ENCODE measurements around the gene CCDC71. TPM values are rescaled to one million over a fixed set of nuclear protein-coding genes. Genes with fewer than 3 reads are reported as not detected.

Gene CCDC71
- total RNA-seq, 4 donors from 2014 or later: 12.4 to 39.3 (median 37.5) TPM

DNA sequence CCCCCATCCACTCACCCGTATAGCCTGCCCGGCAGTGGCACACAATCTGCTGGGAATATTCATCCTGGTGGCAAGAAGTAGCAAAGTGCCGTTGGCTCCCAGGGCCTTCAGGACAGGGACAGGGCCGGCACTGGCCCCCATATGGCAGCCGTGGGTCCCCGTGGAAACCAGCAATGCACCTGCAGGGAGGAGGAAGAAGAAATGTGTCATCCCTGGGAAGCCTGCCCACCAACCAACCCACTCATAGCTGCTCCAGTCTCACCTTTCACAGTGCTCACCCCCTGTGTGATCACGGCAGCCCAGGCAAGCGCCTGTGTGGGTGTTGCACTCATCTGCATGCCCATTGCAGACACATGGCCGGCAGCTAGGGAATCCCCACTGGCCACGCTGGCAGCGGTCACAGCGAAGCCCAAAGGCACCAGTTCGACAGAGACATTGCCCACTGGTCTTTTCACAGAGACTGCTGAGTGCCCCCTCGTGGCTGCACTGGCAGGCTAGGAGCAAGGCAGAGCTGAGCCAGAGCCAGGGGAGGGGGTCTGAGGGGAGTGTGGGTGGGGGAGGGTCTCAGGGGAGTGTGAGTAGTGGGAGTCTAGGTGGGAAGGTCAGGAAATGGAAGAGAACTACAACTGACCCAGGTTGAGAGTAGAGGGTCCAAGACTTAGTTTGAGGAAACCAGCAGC, 41.0 kb downstream of the CCDC71 start:
- peaks cover 0 to 5% (median under 1%) of the 10 kb centered on the region in 4 donors for H3K4me1 ChIP-seq
- H3K4me3 ChIP-seq: no peak overlapping the region
- H3K9me3 ChIP-seq: no peaks in the 10 kb centered on the region
- peaks cover 0 to 48% (median 0%) of the 10 kb centered on the region in 3 donors for H3K36me3 ChIP-seq
- H3K27ac ChIP-seq: no peak overlapping the region
- TF ChIP-seq, protein P1, sequence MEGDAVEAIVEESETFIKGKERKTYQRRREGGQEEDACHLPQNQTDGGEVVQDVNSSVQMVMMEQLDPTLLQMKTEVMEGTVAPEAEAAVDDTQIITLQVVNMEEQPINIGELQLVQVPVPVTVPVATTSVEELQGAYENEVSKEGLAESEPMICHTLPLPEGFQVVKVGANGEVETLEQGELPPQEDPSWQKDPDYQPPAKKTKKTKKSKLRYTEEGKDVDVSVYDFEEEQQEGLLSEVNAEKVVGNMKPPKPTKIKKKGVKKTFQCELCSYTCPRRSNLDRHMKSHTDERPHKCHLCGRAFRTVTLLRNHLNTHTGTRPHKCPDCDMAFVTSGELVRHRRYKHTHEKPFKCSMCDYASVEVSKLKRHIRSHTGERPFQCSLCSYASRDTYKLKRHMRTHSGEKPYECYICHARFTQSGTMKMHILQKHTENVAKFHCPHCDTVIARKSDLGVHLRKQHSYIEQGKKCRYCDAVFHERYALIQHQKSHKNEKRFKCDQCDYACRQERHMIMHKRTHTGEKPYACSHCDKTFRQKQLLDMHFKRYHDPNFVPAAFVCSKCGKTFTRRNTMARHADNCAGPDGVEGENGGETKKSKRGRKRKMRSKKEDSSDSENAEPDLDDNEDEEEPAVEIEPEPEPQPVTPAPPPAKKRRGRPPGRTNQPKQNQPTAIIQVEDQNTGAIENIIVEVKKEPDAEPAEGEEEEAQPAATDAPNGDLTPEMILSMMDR (IDR thresholded peaks at IDR 0.05): no peak
- TF ChIP-seq POLR2A (IDR thresholded peaks at IDR 0.05): no peak
- no peaks in the 10 kb centered on the region for H3K27me3 ChIP-seq
- no peak for DNase-seq

DNA sequence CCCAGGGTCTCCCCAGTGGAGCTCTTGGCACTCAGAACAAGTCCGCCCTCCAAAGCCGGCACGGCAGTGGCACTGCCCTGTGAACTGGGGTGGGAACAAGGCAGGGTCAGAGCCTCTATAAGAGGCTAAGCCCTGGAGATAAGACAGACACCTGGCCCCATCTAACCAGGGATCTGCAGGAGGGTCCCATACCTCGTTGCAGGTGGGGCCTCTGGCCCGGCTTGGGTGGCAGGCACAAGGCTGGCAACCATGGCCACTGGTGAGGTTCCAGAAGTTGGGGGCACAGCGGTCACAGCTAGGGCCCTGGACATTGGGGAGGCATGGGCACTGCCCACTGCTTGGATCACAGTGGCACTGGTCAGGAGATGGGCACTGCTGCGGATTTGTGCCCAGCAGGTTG, 41.9 kb downstream of the CCDC71 start:
- DNase-seq: no peak

DNA sequence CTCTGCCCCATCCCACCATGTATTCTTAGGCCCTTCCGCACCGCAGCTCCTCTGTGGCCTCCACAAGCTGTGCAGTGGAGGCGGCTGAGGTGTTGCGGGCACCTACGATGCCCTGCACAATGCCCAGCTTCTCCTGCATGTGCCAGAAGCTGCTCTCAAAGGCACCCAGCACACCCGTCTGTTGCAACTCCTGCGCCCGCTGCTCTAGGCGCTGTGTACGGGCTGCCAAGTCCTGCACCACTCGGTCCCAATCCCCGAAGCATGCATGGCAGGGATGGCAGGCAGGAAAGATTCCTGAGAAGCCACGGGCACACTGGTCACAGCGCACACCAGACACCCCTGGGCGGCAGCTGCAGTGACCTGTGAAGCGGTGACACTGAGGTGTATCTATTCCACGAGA, 42.4 kb downstream of the CCDC71 start:
- peaks cover 0 to 51% (median 0%) of the 10 kb centered on the region in 3 donors for H3K36me3 ChIP-seq
- no peak overlapping the region for H3K27ac ChIP-seq
- no peak for DNase-seq
- no peak overlapping the region for H3K4me3 ChIP-seq
- no peaks in the 10 kb centered on the region for H3K27me3 ChIP-seq
- TF ChIP-seq, protein P1 (IDR thresholded peaks at IDR 0.05): no peak
- TF ChIP-seq POLR2A (IDR thresholded peaks at IDR 0.05): no peak
- no peaks in the 10 kb centered on the region for H3K9me3 ChIP-seq
- H3K4me1 ChIP-seq: peaks cover 4 to 14% (median 8%) of the 10 kb centered on the region in 4 donors

More for the DNA sequence above, 41.9 kb downstream of the CCDC71 start:
- H3K9me3 ChIP-seq: no peaks in the 10 kb centered on the region
- peaks cover 0 to 46% (median 0%) of the 10 kb centered on the region in 3 donors for H3K36me3 ChIP-seq
- no peaks in the 10 kb centered on the region for H3K27me3 ChIP-seq
- H3K4me1 ChIP-seq: peaks cover 4 to 8% (median 6%) of the 10 kb centered on the region in 4 donors
- TF ChIP-seq, protein P1 (IDR thresholded peaks at IDR 0.05): no peak
- no peak for TF ChIP-seq POLR2A (IDR thresholded peaks at IDR 0.05)
- no peak overlapping the region for H3K4me3 ChIP-seq
- H3K27ac ChIP-seq: no peak overlapping the region

DNA sequence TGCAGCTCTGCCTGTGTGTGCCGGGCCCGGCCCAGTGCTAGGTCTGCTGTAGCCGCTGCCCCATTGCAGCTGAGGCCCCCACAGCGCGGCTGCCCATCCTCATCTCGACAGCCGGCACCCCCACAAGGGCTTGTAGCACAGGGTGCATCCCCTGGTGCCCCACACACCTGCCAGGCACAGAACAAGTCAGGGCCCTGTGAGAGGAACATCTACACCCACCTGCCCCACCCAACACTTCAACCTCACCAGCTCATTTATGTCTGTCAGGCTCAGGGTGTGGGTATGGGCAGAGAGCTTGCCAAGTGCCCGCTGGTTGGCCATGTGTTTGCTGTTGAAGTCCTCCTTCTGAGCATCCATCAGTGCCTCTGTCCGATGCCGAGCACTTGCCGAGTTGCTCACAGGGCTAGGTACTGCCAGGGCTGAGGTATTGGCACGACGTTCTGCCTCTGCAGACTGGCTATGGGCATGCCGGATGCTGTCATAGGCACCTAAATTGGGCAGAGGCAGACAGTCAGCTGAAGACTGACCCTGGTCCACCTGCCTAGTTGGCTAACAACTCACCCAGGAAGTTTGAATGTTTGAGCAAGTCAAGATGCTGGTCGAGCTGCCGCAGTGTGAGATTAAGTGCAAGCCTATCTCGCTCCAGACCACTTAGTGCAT, 43.1 kb downstream of the CCDC71 start:
- Histone ChIP-seq H3K36me3 (peaks cover 0 to 58% (median 0%) of the 10 kb centered on the region in 3 donors), H3K27me3 (no peaks in the 10 kb centered on the region), H3K9me3 (no peaks in the 10 kb centered on the region), H3K4me3 (no peak overlapping the region), H3K4me1 (peaks cover 4 to 14% (median 8%) of the 10 kb centered on the region in 4 donors), H3K27ac (no peak overlapping the region)
- TF ChIP-seq, protein P1 (IDR thresholded peaks at IDR 0.05): no peak
- TF ChIP-seq POLR2A (IDR thresholded peaks at IDR 0.05): no peak
- no peak for DNase-seq

DNA sequence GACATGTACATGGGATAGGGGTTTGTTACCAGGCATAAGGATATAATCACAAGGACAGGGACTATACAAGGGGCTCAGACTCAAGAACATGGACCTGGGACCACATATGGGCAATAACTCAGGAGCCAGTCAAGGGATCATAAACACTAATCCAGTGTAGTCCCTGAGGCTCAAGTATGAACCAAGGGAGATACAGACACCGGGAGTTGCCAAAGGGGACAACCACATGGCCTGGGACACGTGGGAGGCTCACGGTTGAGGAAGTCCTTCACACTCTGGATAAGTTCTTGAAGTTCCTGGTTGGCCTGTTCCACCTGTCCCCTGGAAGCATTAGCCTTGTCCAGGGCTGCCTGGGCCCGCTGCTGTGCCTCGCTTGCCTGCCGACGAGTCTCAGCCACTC, 43.7 kb downstream of the CCDC71 start:
- no peak for TF ChIP-seq POLR2A (IDR thresholded peaks at IDR 0.05)
- TF ChIP-seq, protein P1 (IDR thresholded peaks at IDR 0.05): no peak
- Histone ChIP-seq H3K27me3 (no peaks in the 10 kb centered on the region), H3K9me3 (no peaks in the 10 kb centered on the region), H3K4me3 (no peak overlapping the region), H3K36me3 (peaks cover 0 to 64% (median 0%) of the 10 kb centered on the region in 3 donors), H3K4me1 (peaks cover 4 to 14% (median 8%) of the 10 kb centered on the region in 4 donors), H3K27ac (no peak overlapping the region)
- no peak for DNase-seq

All from Peyer's patch (tissue), 4 donors.